D721Med (cell line): ENCODE measurements around the gene BMP6.

Experiments used
- DNase-seq: peaks from one replicate; pipeline ENCODE4 v3.0.0; 2011; ENCODE audit warnings: low spot score; ENCODE audit not compliant: insufficient read length
- FAIRE-seq: peaks from 2 replicates; lab custom pipeline; 2011; peaks lifted over from hg19 to GRCh38; lab: Jason Lieb, UNC
- TF ChIP-seq, protein P1 (sequence below): IDR thresholded peaks from 2 replicates; pipeline ENCODE4 v1.5.1; 2012; ENCODE audit warnings: mild to moderate bottlenecking, control low read depth; ENCODE audit not compliant: insufficient read depth; ENCODE audit errors: missing control alignments

BMP6 gene

DNA sequence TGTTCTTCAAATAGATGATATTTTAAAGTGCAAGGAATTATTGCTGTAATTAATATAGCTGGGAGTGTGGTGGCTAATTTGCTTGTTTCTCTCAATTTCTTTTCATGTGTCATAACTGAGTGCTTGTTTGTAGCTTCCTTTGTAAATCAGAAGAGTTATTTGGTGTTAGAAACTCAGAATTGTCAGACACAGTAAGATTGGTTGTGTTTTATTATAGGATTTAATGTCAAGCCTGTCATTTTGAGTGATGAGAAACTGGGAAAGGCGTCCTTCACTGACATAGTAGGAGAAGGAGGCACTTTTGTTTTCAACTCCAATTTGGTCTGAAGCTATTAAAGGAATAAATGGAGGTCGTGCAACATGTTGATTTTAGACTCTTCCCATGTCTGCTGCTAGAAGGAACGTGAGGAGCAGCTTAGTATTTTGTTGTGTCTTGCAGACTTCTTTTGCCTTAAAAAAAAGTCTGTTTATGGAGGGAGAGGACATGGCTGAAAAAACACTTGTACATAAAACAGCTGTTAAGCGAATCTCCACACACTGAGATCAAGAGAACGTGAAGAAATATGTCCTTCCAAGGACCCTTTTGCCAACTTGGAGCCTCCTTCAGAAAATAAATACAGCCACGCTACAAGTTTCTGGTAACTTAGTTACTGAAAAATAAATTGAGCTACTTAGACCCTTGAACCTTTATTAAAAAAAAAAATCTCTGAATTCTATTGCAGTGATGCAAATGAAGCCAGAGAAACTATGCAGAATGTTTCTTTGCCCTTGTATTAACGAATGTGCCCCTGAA, 59.5 kb downstream of the BMP6 start:
- FAIRE-seq: no peak
- TF ChIP-seq, protein P1, sequence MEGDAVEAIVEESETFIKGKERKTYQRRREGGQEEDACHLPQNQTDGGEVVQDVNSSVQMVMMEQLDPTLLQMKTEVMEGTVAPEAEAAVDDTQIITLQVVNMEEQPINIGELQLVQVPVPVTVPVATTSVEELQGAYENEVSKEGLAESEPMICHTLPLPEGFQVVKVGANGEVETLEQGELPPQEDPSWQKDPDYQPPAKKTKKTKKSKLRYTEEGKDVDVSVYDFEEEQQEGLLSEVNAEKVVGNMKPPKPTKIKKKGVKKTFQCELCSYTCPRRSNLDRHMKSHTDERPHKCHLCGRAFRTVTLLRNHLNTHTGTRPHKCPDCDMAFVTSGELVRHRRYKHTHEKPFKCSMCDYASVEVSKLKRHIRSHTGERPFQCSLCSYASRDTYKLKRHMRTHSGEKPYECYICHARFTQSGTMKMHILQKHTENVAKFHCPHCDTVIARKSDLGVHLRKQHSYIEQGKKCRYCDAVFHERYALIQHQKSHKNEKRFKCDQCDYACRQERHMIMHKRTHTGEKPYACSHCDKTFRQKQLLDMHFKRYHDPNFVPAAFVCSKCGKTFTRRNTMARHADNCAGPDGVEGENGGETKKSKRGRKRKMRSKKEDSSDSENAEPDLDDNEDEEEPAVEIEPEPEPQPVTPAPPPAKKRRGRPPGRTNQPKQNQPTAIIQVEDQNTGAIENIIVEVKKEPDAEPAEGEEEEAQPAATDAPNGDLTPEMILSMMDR: no peak
- DNase-seq: no peak

DNA sequence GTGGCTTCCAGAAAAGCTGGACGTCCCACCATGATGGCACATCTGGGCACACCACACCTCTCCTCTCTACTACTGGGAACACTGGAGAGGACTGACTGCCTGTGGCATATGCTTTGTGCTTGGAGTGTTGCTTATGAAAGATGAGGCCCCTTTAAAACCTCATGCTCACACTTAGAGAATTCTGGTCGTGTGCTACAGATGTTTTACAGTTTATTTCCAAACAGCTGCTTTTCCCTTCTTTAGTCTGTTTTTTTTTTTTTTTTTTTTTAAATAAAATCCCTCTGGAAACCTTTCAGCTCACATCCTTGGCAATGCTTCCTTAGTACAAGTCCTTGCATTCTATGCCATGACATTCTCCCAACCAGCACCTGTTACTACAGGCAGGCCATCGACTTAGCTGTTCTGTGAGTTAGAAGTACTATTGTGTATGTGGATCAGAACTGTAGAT, 60.3 kb downstream of the BMP6 start:
- FAIRE-seq: no peak
- TF ChIP-seq, protein P1: no peak
- DNase-seq: no peak

DNA sequence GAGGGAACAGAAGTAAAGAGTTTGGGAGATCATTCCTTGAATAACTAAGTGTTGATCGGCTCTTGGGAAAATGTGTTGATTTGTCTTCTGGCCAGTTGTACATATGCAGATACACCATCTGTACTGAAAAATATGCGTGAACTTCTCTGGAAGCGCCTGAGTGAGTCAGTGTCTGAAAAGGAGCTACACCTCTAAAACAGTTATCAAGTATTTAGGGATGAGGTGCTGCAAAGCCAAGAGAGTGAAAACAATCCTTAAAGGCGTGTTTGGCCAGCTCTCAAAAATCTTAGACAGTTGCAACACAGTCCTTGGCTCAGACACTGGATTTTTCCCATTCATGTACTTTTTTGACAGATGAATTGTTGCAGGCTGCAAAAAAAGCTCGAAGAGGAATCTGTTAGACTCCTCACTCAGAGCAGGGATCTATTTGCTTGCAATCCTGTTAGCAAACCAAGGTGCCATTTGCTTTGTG, 61.3 kb downstream of the BMP6 start:
- TF ChIP-seq, protein P1: no peak
- DNase-seq (no peak), FAIRE-seq (no peak)

DNA sequence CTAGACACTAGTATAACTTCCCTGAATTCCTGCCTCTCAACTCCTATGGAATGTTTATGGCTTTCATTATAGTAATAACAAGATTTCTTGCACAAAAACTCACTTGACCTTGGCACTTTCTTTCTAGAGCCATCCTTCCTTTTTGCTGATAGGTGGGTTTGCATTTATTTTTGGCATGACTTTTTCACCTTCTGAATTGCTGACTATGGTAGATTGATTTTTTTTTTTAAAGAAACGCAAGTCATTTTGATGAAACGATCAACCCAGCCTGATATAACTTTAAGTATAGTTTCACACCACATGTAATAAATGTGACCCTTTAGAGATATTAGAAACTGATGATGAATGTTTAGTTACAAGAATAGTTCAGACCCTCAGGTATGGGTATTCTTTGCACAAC, 61.8 kb downstream of the BMP6 start:
- FAIRE-seq (no peak), DNase-seq (no peak)
- TF ChIP-seq, protein P1: no peak

DNA sequence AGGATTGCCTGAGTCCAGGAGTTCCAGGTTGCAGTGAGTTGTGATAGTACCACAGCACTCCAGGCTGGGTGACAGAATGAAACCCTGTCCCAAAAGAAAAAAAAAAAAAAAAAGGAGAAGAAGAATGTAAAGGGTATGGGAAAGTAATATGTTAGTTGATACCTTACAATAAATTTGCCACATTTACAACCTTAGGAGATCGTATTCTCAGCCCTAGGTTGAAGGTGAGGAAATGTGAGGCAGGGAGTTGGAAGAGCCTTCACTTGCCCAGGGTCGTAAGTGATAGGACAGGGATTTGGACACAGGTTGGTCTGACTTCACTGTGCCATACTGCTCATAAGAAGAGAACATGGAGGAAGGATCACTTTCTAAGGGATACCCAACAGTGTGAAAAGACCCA, 68.6 kb downstream of the BMP6 start:
- TF ChIP-seq, protein P1: no peak
- DNase-seq (no peak), FAIRE-seq (no peak)

DNA sequence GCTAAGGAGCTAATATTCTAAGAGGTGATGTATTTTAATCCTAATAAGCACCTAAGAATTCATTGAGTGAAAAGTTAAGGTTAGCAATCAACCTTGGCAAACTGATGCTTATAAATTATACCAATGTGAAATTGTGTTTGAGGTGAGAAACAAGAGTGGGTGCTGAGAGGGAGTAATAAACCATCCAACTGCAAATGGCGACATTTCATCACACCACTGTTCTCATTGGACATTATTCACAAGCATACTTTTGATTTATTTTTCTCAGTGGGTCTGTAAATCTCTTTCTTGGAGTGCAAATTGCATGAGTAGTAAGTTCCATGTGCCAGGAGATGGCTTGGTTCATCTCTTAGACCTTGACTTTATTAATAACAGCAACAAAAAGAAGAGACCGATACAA, 71.5 kb downstream of the BMP6 start:
- no peak for FAIRE-seq
- TF ChIP-seq, protein P1: no peak
- DNase-seq: no peak

DNA sequence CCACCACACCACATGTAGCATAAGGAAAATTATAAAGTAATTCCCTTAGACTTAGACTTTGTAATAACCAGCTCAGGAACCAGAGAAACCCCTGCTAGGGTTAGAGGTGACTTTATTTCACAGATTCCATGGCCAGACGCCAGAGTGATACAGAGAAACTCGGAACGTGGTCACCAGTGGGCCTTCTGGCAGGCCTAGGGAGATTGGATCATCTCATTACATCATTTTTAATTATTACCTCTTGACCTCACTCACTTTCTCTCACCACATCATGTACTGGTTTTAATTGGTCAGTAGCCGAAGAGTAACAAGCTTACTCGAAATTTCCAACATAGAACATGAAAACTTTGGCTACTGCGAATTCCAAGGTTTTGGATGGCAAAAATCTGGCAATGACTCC, 72.9 kb downstream of the BMP6 start:
- FAIRE-seq (no peak), DNase-seq (no peak)
- TF ChIP-seq, protein P1: no peak
